ENCODE data around the gene NFIB. TPM values are rescaled to one million over a fixed set of nuclear protein-coding genes. Genes with fewer than 3 reads are reported as not detected.

The NFIB gene
- total and polyA plus RNA-seq, 2 of the 8 experiments (the other 6 are each of a cell fraction or from before 2014, with no cell fraction given): 2.6 to 13.1 TPM

- no peak for TF ChIP-seq EP300 (IDR thresholded peaks at IDR 0.05; ENCODE audit: borderline replicate concordance in 1 of 2, low read depth in 2 of 2, low read length in 2 of 2)
Observed at GRCh38 chr9:14314929-14315874, 1.3 kb upstream of the NFIB start (continued).
